DMS114 treated with DMSO at 0.1 percent for 48 hours (cell line): ENCODE results near the gene FRRS1.
"Not testable (repeated sequence)": the region's sequence is repeated elsewhere in the genome, so short reads cannot be mapped to it uniquely, and the experiment has no call there.

ENCODE experiments used
- DNase-seq: peaks from one replicate; lab custom pipeline; 2025; ENCODE audit not compliant: unreplicated experiment; lab: John Stamatoyannopoulos, UW

FRRS1 gene

GRCh38 chr1:99766378-99766800, at the start of gene FRRS1:
FRRS1 (minus strand) TSS chr1:99766635; CDS start chr1:99748768, 17,867 bp downstream.
- DNase-seq, result peak; percentile 46

GRCh38 chr1:99814373-99814900, 48.0 kb upstream of the FRRS1 start:
- DNase-seq, result no peak

- no peak for DNase-seq
Observed at GRCh38 chr1:99811747-99812146, 45.3 kb upstream of the FRRS1 start.

GRCh38 chr1:99811075-99811474, 44.6 kb upstream of the FRRS1 start:
- no peak for DNase-seq

- DNase-seq, result peak; percentile 77
Observed at GRCh38 chr1:99808391-99809115, 42.1 kb upstream of the FRRS1 start.

GRCh38 chr1:99806882-99807281, 40.4 kb upstream of the FRRS1 start:
- no peak for DNase-seq

GRCh38 chr1:99801584-99801983, 35.1 kb upstream of the FRRS1 start:
- DNase-seq, result no peak

- not testable (repeated sequence) for DNase-seq
Observed at GRCh38 chr1:99793861-99794260, 27.4 kb upstream of the FRRS1 start.

GRCh38 chr1:99789715-99790114, 23.3 kb upstream of the FRRS1 start:
- no peak for DNase-seq

- DNase-seq, result no peak
Observed at GRCh38 chr1:99788896-99789295, 22.5 kb upstream of the FRRS1 start.

- no peak for DNase-seq
Observed at GRCh38 chr1:99786751-99787501, 20.5 kb upstream of the FRRS1 start.

GRCh38 chr1:99784809-99785255, 18.4 kb upstream of the FRRS1 start:
- no peak for DNase-seq

GRCh38 chr1:99784143-99784542, 17.7 kb upstream of the FRRS1 start:
- no peak for DNase-seq

- DNase-seq, result no peak
Observed at GRCh38 chr1:99782920-99783319, 16.5 kb upstream of the FRRS1 start.

- DNase-seq, result no peak
Observed at GRCh38 chr1:99782397-99782796, 16.0 kb upstream of the FRRS1 start.

GRCh38 chr1:99781798-99782197, 15.4 kb upstream of the FRRS1 start:
- DNase-seq, result no peak

- no peak for DNase-seq
Observed at GRCh38 chr1:99777752-99778151, 11.3 kb upstream of the FRRS1 start.

- DNase-seq, result no peak
Observed at GRCh38 chr1:99776120-99776519, 9.7 kb upstream of the FRRS1 start.

- no peak for DNase-seq
Observed at GRCh38 chr1:99772809-99773208, 6.4 kb upstream of the FRRS1 start.

GRCh38 chr1:99771513-99771918, 5.1 kb upstream of the FRRS1 start:
- no peak for DNase-seq

- no peak for DNase-seq
Observed at GRCh38 chr1:99768524-99769245, 2.2 kb upstream of the FRRS1 start.
